K562 (cell line): ENCODE results near the gene ODC1. TPM values are rescaled to one million over a fixed set of nuclear protein-coding genes. Genes with fewer than 3 reads are reported as not detected.
A peak's percentile ranks its signal among the peaks of the same experiment; 100 is the strongest.

Source experiments
- CBFA2T3 ChIP-seq: fragments of 450-650 bp; IDR thresholded peaks from 2 replicates; pipeline ENCODE4 v1.6.1; 2017
- CBFB ChIP-seq: sonication (generic); formaldehyde crosslinking; IDR thresholded peaks from 2 replicates; pipeline ENCODE4 v1.4.0; 2020; ENCODE audit warnings: mild to moderate bottlenecking, missing genetic modification reagents
- GABPB1 ChIP-seq: sonication (generic); formaldehyde crosslinking; IDR thresholded peaks from 2 replicates; pipeline ENCODE4 v1.8.0; 2022; ENCODE audit warnings: mild to moderate bottlenecking, missing genetic modification reagents
- MEIS2 ChIP-seq: fragments of 450-650 bp; IDR thresholded peaks from 2 replicates; pipeline ENCODE4 v1.6.1; 2014; ENCODE audit warnings: mild to moderate bottlenecking; ENCODE audit not compliant: partially characterized antibody
- RBBP5 ChIP-seq: fragments of 200-600 bp; sonication (generic); IDR thresholded peaks from 2 replicates; pipeline ENCODE4 v1.6.1; 2012; ENCODE audit warnings: borderline replicate concordance, mild to moderate bottlenecking, low read length, control low read depth, inconsistent platforms; ENCODE audit not compliant: insufficient read depth, poor library complexity, severe bottlenecking
- SP1 ChIP-seq: sonication (generic); formaldehyde crosslinking; IDR thresholded peaks from 2 replicates; pipeline ENCODE4 v1.8.1; 2022; ENCODE audit warnings: mild to moderate bottlenecking, missing genetic modification reagents
- STAT5A ChIP-seq: IDR thresholded peaks from 2 replicates; pipeline ENCODE4 v1.6.1; 2012; ENCODE audit warnings: low read length, inconsistent platforms, borderline replicate concordance
- polyA plus RNA-seq, 8 experiments: library from polyadenylated mRNA; depleted of rRNA in 4 of 8; stranded (reverse) in 5 of 8; unstranded in 3 of 8; fragments of >200 nt; fragmentation: Nextera tagmentation in 2 of 8; fragmentation: Illumina TruSeq in 1 of 8; extraction: Ambion mirVana in 2 of 8; extraction: Trizol in 1 of 8; gene quantifications; 2 replicates each; pipeline versions ENCODE4 v1.2.1 to v1.2.3, GENCODE V29; 2011 to 2014; ENCODE audit warnings: inconsistent platforms in 1 of 8, missing spikeins in 1 of 8
- total RNA-seq, 7 experiments: library from RNA; depleted of rRNA in 6 of 7; stranded (reverse); fragments of >200 nt in 6 of 7; fragmentation: Illumina TruSeq in 2 of 7; extraction: Trizol in 2 of 7; gene quantifications; 2 replicates each; pipeline versions ENCODE4 v1.2.1 to v1.2.3, GENCODE V29; 2011 to 2021; ENCODE audit warnings: low replicate concordance in 1 of 7
- TF ChIP-seq, protein P1 (sequence below), 2 experiments: IDR thresholded peaks; 2 replicates each; pipeline ENCODE4 v1.6.1; 2012; ENCODE audit warnings: improper control_type of control experiment in 2 of 2, low read depth in 2 of 2, low read length in 2 of 2, borderline replicate concordance in 1 of 2
- TF ChIP-seq, protein P2 (sequence below): fragments of 200-800 bp; sonication (Bioruptor generic); IDR thresholded peaks from 2 replicates; pipeline ENCODE4 v1.6.1; 2017; ENCODE audit warnings: missing genetic modification characterization, missing compliant biosample characterization
- TF ChIP-seq, protein P3 (sequence below): fragments of 450-650 bp; formaldehyde crosslinking; IDR thresholded peaks from 2 replicates; pipeline ENCODE4 v1.4.0; 2020; ENCODE audit warnings: mild to moderate bottlenecking
- TF ChIP-seq, protein P4 (sequence below): fragments of 250-450 bp; sonication (Bioruptor Pico); IDR thresholded peaks from 2 replicates; pipeline ENCODE4 v1.4.0; 2020
- TF ChIP-seq, protein P5 (sequence below): fragments of 250-450 bp; sonication (Bioruptor Pico); IDR thresholded peaks from 2 replicates; pipeline ENCODE4 v1.8.0; 2022; ENCODE audit warnings: inconsistent platforms

Gene ODC1
- total and polyA plus RNA-seq, 9 of the 15 experiments (the other 6 are each of a cell fraction or from before 2014, with no cell fraction given), result 142 to 563 (median 457) TPM

DNA sequence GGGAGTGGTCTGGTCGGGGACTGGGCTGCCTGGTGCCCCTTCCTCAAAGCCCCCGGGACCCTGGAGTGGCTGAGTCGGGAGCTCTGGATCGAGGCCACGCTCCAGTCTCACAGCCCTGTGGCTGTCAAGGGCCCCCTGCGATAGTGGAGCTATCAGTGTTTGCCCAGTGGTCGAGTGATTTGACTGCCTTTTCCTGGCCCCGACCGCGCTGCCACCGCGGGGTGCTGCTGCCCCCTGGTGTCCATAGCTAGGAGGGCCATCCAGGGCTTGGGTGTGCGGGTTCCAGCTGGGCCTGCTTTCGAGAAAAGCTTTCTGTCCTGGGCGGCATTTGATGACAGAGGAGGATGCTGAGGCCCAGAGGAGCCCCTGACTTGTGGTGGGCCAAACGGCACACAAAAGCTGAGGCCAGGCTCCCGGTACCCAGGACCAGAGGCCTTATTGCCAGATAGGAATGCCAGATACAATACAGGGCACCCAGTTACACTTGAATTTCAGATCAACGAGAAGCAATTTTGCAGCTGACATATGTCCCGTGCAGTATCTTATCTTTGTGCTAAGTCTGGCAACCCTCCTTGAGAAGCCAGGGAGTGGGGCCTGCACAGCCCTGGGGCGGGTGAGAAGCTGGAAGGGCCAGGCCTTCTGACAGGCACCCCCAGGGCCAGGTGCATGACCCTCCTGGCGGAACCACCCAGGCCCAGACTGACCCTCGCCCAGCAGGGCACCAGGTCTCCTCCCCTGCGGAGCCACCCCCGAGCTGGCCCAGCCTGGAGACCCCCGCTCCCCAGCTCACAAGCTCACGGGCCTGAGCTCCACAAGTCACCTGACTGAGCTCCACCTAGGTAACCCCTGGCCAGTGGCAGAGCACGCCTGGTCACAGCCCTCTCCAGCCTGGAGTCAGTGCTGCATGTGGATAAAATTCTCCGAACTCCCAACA lies 13.0 kb downstream of the ODC1 start (continued):
- TF ChIP-seq GABPB1 (CRISPR knock-in tag) (peak; percentile 58; the same call in 1 of the 2 replicates), CBFB (CRISPR knock-in tag) (peak; percentile 51; the same call in 1 of the 2 replicates), SP1 (CRISPR knock-in tag) (peak; percentile 68), CBFA2T3 (peak; percentile 86), MEIS2 (peak; percentile 28), RBBP5 (no peak), STAT5A (no peak; the same call in 1 of the 2 replicates)
- TF ChIP-seq, protein P1, sequence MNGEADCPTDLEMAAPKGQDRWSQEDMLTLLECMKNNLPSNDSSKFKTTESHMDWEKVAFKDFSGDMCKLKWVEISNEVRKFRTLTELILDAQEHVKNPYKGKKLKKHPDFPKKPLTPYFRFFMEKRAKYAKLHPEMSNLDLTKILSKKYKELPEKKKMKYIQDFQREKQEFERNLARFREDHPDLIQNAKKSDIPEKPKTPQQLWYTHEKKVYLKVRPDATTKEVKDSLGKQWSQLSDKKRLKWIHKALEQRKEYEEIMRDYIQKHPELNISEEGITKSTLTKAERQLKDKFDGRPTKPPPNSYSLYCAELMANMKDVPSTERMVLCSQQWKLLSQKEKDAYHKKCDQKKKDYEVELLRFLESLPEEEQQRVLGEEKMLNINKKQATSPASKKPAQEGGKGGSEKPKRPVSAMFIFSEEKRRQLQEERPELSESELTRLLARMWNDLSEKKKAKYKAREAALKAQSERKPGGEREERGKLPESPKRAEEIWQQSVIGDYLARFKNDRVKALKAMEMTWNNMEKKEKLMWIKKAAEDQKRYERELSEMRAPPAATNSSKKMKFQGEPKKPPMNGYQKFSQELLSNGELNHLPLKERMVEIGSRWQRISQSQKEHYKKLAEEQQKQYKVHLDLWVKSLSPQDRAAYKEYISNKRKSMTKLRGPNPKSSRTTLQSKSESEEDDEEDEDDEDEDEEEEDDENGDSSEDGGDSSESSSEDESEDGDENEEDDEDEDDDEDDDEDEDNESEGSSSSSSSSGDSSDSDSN (IDR thresholded peaks at IDR 0.05; ENCODE audit: borderline replicate concordance in 1 of 2, low read depth in 2 of 2, low read length in 2 of 2), result no peak
- TF ChIP-seq, protein P2, sequence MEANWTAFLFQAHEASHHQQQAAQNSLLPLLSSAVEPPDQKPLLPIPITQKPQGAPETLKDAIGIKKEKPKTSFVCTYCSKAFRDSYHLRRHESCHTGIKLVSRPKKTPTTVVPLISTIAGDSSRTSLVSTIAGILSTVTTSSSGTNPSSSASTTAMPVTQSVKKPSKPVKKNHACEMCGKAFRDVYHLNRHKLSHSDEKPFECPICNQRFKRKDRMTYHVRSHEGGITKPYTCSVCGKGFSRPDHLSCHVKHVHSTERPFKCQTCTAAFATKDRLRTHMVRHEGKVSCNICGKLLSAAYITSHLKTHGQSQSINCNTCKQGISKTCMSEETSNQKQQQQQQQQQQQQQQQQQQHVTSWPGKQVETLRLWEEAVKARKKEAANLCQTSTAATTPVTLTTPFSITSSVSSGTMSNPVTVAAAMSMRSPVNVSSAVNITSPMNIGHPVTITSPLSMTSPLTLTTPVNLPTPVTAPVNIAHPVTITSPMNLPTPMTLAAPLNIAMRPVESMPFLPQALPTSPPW (CRISPR knock-in tag), result no peak
- TF ChIP-seq, protein P3, sequence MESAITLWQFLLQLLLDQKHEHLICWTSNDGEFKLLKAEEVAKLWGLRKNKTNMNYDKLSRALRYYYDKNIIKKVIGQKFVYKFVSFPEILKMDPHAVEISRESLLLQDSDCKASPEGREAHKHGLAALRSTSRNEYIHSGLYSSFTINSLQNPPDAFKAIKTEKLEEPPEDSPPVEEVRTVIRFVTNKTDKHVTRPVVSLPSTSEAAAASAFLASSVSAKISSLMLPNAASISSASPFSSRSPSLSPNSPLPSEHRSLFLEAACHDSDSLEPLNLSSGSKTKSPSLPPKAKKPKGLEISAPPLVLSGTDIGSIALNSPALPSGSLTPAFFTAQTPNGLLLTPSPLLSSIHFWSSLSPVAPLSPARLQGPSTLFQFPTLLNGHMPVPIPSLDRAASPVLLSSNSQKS (CRISPR knock-in tag), result no peak
- TF ChIP-seq, protein P4, sequence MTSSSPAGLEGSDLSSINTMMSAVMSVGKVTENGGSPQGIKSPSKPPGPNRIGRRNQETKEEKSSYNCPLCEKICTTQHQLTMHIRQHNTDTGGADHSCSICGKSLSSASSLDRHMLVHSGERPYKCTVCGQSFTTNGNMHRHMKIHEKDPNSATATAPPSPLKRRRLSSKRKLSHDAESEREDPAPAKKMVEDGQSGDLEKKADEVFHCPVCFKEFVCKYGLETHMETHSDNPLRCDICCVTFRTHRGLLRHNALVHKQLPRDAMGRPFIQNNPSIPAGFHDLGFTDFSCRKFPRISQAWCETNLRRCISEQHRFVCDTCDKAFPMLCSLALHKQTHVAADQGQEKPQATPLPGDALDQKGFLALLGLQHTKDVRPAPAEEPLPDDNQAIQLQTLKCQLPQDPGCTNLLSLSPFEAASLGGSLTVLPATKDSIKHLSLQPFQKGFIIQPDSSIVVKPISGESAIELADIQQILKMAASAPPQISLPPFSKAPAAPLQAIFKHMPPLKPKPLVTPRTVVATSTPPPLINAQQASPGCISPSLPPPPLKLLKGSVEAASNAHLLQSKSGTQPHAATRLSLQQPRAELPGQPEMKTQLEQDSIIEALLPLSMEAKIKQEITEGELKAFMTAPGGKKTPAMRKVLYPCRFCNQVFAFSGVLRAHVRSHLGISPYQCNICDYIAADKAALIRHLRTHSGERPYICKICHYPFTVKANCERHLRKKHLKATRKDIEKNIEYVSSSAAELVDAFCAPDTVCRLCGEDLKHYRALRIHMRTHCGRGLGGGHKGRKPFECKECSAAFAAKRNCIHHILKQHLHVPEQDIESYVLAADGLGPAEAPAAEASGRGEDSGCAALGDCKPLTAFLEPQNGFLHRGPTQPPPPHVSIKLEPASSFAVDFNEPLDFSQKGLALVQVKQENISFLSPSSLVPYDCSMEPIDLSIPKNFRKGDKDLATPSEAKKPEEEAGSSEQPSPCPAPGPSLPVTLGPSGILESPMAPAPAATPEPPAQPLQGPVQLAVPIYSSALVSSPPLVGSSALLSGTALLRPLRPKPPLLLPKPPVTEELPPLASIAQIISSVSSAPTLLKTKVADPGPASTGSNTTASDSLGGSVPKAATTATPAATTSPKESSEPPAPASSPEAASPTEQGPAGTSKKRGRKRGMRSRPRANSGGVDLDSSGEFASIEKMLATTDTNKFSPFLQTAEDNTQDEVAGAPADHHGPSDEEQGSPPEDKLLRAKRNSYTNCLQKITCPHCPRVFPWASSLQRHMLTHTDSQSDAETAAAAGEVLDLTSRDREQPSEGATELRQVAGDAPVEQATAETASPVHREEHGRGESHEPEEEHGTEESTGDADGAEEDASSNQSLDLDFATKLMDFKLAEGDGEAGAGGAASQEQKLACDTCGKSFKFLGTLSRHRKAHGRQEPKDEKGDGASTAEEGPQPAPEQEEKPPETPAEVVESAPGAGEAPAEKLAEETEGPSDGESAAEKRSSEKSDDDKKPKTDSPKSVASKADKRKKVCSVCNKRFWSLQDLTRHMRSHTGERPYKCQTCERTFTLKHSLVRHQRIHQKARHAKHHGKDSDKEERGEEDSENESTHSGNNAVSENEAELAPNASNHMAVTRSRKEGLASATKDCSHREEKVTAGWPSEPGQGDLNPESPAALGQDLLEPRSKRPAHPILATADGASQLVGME, result no peak
- TF ChIP-seq, protein P5, sequence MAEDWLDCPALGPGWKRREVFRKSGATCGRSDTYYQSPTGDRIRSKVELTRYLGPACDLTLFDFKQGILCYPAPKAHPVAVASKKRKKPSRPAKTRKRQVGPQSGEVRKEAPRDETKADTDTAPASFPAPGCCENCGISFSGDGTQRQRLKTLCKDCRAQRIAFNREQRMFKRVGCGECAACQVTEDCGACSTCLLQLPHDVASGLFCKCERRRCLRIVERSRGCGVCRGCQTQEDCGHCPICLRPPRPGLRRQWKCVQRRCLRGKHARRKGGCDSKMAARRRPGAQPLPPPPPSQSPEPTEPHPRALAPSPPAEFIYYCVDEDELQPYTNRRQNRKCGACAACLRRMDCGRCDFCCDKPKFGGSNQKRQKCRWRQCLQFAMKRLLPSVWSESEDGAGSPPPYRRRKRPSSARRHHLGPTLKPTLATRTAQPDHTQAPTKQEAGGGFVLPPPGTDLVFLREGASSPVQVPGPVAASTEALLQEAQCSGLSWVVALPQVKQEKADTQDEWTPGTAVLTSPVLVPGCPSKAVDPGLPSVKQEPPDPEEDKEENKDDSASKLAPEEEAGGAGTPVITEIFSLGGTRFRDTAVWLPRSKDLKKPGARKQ (CRISPR knock-in tag), result no peak
